GM11168 (cell line): ENCODE results near the gene PHLDB2.

ENCODE experiments used
- in situ Hi-C: fragments of 300-500 bp; cut with MboI; formaldehyde crosslinking; loops from one replicate; pipeline ENCODE4 v1.12.0; 2022; ENCODE audit warnings: low sequenced_read_pairs; ENCODE audit not compliant: unreplicated experiment

PHLDB2 gene

GRCh38 chr3:112010636-112011035, 151.6 kb downstream of the PHLDB2 start:
- in situ Hi-C loops = no loop called here

- in situ Hi-C loops = no loop called here
These were observed 152.4 kb downstream of the PHLDB2 start for GRCh38 chr3:112011376-112011940.

- in situ Hi-C loops = no loop called here
These were observed 153.3 kb downstream of the PHLDB2 start for GRCh38 chr3:112012205-112012992.

GRCh38 chr3:112013058-112013783, 154.2 kb downstream of the PHLDB2 start:
- in situ Hi-C loops = no loop called here

GRCh38 chr3:112013784-112014143, 154.7 kb downstream of the PHLDB2 start:
- in situ Hi-C loops = no loop called here

GRCh38 chr3:112017091-112017490, 158.0 kb downstream of the PHLDB2 start:
- in situ Hi-C loops = no loop called here

- in situ Hi-C loops = no loop called here
These were observed 159.6 kb downstream of the PHLDB2 start for GRCh38 chr3:112018712-112019111.

GRCh38 chr3:112019716-112020115, 160.7 kb downstream of the PHLDB2 start:
- in situ Hi-C loops = no loop called here

GRCh38 chr3:112020674-112021085, 161.6 kb downstream of the PHLDB2 start:
- in situ Hi-C loops = no loop called here
